GM23338 (cell line): ENCODE data around the gene MAPK8IP2. TPM values are rescaled to one million over a fixed set of nuclear protein-coding genes. Genes with fewer than 3 reads are reported as not detected.
A peak's percentile ranks its signal among the peaks of the same experiment; 100 is the strongest.

Experiments
- ATAC-seq: fragments of 200-7000 bp; cut with Tn5 transposase; 3 replicates; pipeline ENCODE4 v1.9.1; 2020
- DNase-seq: peaks from one replicate; pipeline ENCODE4 v3.0.0-alpha.2; 2015; ENCODE audit warnings: low spot score
- H2AFZ ChIP-seq: fragments of 200-600 bp; sonication (generic); 2 replicates; pipeline ENCODE4 v1.8.0; 2016; ENCODE audit warnings: antibody characterized with exemption, mild to moderate bottlenecking, moderate library complexity
- H3F3A ChIP-seq: fragments of 200-600 bp; sonication (generic); replicated peaks from 2 replicates; pipeline ENCODE4 v1.8.0; 2017; ENCODE audit warnings: antibody characterized with exemption, mixed run types, low read depth
- H3K27ac ChIP-seq: fragments of 200-600 bp; sonication (generic); 2 replicates; pipeline ENCODE4 v1.6.1; 2016; ENCODE audit warnings: low read depth
- H3K27me3 ChIP-seq: fragments of 200-600 bp; sonication (generic); 2 replicates; pipeline ENCODE4 v1.8.0; 2016; ENCODE audit warnings: mild to moderate bottlenecking, mixed run types, moderate library complexity; ENCODE audit not compliant: insufficient read depth
- H3K36me3 ChIP-seq: fragments of 200-600 bp; sonication (generic); 2 replicates; pipeline ENCODE4 v1.8.0; 2016; ENCODE audit warnings: mild to moderate bottlenecking; ENCODE audit not compliant: insufficient read depth
- H3K4me1 ChIP-seq: fragments of 200-600 bp; sonication (generic); 2 replicates; pipeline ENCODE4 v1.8.0; 2016; ENCODE audit warnings: mild to moderate bottlenecking, moderate library complexity; ENCODE audit not compliant: insufficient read depth
- H3K4me2 ChIP-seq: fragments of 200-600 bp; sonication (generic); 2 replicates; pipeline ENCODE4 v1.7.1; 2017; ENCODE audit warnings: mixed run types
- H3K4me3 ChIP-seq: fragments of 200-600 bp; sonication (generic); 2 replicates; pipeline ENCODE4 v1.6.1; 2016; ENCODE audit warnings: mixed run types
- H3K79me2 ChIP-seq: fragments of 200-600 bp; sonication (generic); replicated peaks from 2 replicates; pipeline ENCODE4 v1.8.0; 2017; ENCODE audit warnings: mild to moderate bottlenecking; ENCODE audit not compliant: insufficient read depth
- H3K9me2 ChIP-seq: fragments of 200-600 bp; sonication (generic); 2 replicates; pipeline ENCODE4 v1.8.0; 2017; ENCODE audit not compliant: insufficient read depth
- H4K20me1 ChIP-seq: fragments of 200-600 bp; sonication (generic); replicated peaks from 2 replicates; pipeline ENCODE4 v1.8.0; 2017; ENCODE audit warnings: mild to moderate bottlenecking; ENCODE audit not compliant: insufficient read depth
- H3K27ac Mint-ChIP-seq: 2 replicates; pipeline ENCODE4 v1.8.0; 2020; ENCODE audit warnings: inconsistent platforms, mild to moderate bottlenecking, moderate library complexity, mixed read lengths
- H3K27me3 Mint-ChIP-seq: 3 replicates; pipeline ENCODE4 v1.8.0; 2022; ENCODE audit warnings: low read depth, mild to moderate bottlenecking, moderate library complexity, mixed read lengths, inconsistent platforms; ENCODE audit not compliant: insufficient read depth, poor library complexity
- H3K36me3 Mint-ChIP-seq: 3 replicates; pipeline ENCODE4 v1.8.0; 2021; ENCODE audit warnings: low read depth, mild to moderate bottlenecking, inconsistent platforms, moderate library complexity, mixed read lengths
- H3K4me1 Mint-ChIP-seq: 3 replicates; pipeline ENCODE4 v1.8.0; 2020; ENCODE audit warnings: mild to moderate bottlenecking, inconsistent platforms, mixed read lengths
- H3K4me3 Mint-ChIP-seq: 3 replicates; pipeline ENCODE4 v1.8.0; 2021; ENCODE audit warnings: moderate library complexity, mild to moderate bottlenecking, inconsistent platforms, mixed read lengths
- H3K9me3 Mint-ChIP-seq: 3 replicates; pipeline ENCODE4 v1.8.0; 2020; ENCODE audit warnings: moderate library complexity, mild to moderate bottlenecking, inconsistent platforms, mixed read lengths
- CREB1 ChIP-seq: fragments of 250-450 bp; sonication (Bioruptor Pico); IDR thresholded peaks from 2 replicates; pipeline ENCODE4 v1.5.0; 2020; ENCODE audit warnings: low read depth, mild to moderate bottlenecking, moderate library complexity
- CTCF ChIP-seq, 2 experiments: fragments of 200-600 bp in 1 of 2; sonication (generic) in 1 of 2; conservative IDR thresholded peaks; 2 replicates each; pipeline versions ENCODE4 v1.5.1 to v1.6.1; 2016 to 2017; ENCODE audit warnings: antibody characterized with exemption in 2 of 2, low read depth in 2 of 2, mild to moderate bottlenecking in 2 of 2, moderate library complexity in 1 of 2
- JUNB ChIP-seq: IDR thresholded peaks from one replicate; pipeline ENCODE4 v1.6.1; 2016; ENCODE audit warnings: antibody characterized with exemption; ENCODE audit not compliant: unreplicated experiment
- ZNF114 ChIP-seq: fragments of 250-450 bp; sonication (Bioruptor Pico); IDR thresholded peaks from 2 replicates; pipeline ENCODE4 v1.5.0; 2020; ENCODE audit warnings: mild to moderate bottlenecking, moderate library complexity
- ZNF331 ChIP-seq: fragments of 250-450 bp; sonication (Bioruptor Pico); IDR thresholded peaks from 2 replicates; pipeline ENCODE4 v1.5.0; 2020; ENCODE audit warnings: low read depth, mild to moderate bottlenecking, moderate library complexity
- polyA plus RNA-seq: library from polyadenylated mRNA; unstranded; fragments of >200 nt; fragmentation: Nextera tagmentation; extraction: Ambion mirVana; gene quantifications from 2 replicates; pipeline ENCODE4 v1.2.1, GENCODE V29; 2016
- total RNA-seq: library from RNA; depleted of rRNA; stranded (reverse); fragments of >200 nt; shearing (Covaris generic); gene quantifications from 2 replicates; pipeline ENCODE4 v1.2.3, GENCODE V29; 2014

The MAPK8IP2 gene
- total and polyA plus RNA-seq, 2 experiments from 2014 or later = 0.15 to 3.5 TPM

DNA sequence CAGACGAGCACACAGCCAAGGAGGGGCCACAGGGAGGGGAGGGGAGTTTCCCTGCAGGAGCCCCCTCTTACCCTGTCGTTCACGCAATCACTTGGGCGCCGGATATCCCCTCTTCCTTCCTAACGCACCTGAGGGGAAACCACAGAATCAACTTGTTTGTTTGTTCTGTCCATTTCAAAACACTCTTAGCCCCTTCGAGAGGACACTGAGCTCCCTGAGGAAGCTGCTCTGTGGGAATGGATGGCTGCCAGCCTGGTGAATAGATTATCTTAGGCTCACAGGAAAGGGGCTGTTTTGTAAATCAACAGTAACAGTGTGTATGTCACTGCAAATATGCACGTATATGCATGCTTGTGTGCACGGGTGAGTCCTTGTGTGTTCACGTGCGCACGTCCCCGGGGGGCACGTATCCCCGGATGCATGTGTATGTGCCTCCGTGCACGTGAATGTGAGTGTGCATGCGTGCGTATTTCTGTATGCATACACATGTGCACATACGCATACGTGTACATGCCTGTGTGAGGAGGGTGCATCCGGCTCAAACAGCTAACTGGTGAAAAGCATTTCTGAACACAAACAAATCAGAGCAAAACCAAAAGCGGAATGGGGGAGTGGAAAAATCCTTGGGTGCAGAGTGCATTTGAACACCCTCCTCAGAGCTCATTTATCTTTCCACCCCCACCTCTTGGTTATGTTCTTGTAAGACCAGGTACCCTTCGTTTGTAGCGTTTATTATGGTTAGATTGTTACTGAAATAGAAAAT, 20.2 kb downstream of the MAPK8IP2 start:
- peak overlapping the region; percentile 75; the same call in 1 of the 2 replicates for H2AFZ ChIP-seq
- H3K79me2 ChIP-seq = no peaks in the 10 kb centered on the region
- H3K27me3 ChIP-seq = peaks cover 9% of the 10 kb centered on the region; the same call in 1 of the 2 replicates
- H3K9me2 ChIP-seq = no peaks in the 10 kb centered on the region
- 0 out of 2 replicates have a peak, but pooled peaks cover 5% of the 10 kb centered on the region for H3F3A ChIP-seq
- H4K20me1 ChIP-seq = no peaks in the 10 kb centered on the region
- H3K4me1 Mint-ChIP-seq = peaks cover 22% of the 10 kb centered on the region
- H3K4me2 ChIP-seq = peak overlapping the region; percentile 53
- no peaks in the 10 kb centered on the region for H3K9me3 Mint-ChIP-seq
- no peaks in the 10 kb centered on the region for H3K36me3 ChIP-seq
- no peak overlapping the region for H3K27ac ChIP-seq
- H3K4me3 Mint-ChIP-seq = peak overlapping the region; percentile 57
- H3K27ac Mint-ChIP-seq = no peak overlapping the region
- no peaks in the 10 kb centered on the region for H3K36me3 Mint-ChIP-seq
- peaks cover 14% of the 10 kb centered on the region for H3K27me3 Mint-ChIP-seq
- ATAC-seq (peak; percentile 91), DNase-seq (peak; percentile 93)
- peak overlapping the region; percentile 28 for H3K4me3 ChIP-seq
- TF ChIP-seq CREB1 (CRISPR knock-in tag) (no peak), CTCF (conservative IDR thresholded peaks at IDR 0.05; ENCODE audit: low read depth in 2 of 2) (peak in 1 of 2 experiments; percentile 85; a peak in 1 of 4 replicates), ZNF331 (CRISPR knock-in tag) (no peak)
- peaks cover 4% of the 10 kb centered on the region; the same call in 1 of the 2 replicates for H3K4me1 ChIP-seq

DNA sequence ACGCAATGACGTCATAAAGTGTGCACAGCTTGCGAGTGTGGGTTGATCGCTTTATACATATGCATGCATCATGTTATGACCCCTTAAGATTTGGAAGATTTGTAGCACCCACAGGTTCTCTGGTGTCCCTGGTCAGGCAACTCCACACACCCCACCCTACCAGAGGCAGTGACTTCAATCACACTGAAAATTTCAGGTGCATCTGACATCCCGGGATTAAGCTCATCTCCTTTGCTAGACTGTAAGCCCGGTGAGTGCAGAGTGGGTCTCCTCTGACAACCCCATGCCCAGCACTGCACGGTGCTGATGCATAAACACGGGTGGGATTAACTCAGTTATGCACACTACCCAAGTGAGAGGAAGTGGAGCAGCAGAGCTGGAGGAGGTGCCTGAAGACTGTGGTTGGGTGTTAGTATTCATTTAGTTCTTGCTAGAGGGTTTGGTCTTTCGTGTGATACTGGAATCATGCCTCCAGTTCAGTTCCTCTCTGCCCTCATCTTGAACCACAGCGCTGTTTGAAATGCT, 20.8 kb downstream of the MAPK8IP2 start:
- H3K4me3 Mint-ChIP-seq = peak overlapping the region; percentile 46; the same call in 1 of the 3 replicates
- no peak overlapping the region for H3K27ac Mint-ChIP-seq
- no peaks in the 10 kb centered on the region for H4K20me1 ChIP-seq
- H3K36me3 ChIP-seq = no peaks in the 10 kb centered on the region
- H3F3A ChIP-seq = 0 out of 2 replicates have a peak, but pooled peaks cover 5% of the 10 kb centered on the region
- no peak for ATAC-seq
- no peak overlapping the region for H3K27ac ChIP-seq
- DNase-seq = no peak
- H2AFZ ChIP-seq = no peak overlapping the region
- peaks cover 9% of the 10 kb centered on the region; the same call in 1 of the 2 replicates for H3K27me3 ChIP-seq
- H3K4me1 ChIP-seq = peaks cover 4% of the 10 kb centered on the region; the same call in 1 of the 2 replicates
- H3K4me3 ChIP-seq = no peak overlapping the region
- TF ChIP-seq JUNB = no peak
- no peaks in the 10 kb centered on the region for H3K9me3 Mint-ChIP-seq
- H3K4me2 ChIP-seq = no peak overlapping the region
- H3K9me2 ChIP-seq = no peaks in the 10 kb centered on the region
- peaks cover 14% of the 10 kb centered on the region for H3K27me3 Mint-ChIP-seq
- no peaks in the 10 kb centered on the region for H3K79me2 ChIP-seq
- no peaks in the 10 kb centered on the region for H3K36me3 Mint-ChIP-seq
- H3K4me1 Mint-ChIP-seq = peaks cover 22% of the 10 kb centered on the region

DNA sequence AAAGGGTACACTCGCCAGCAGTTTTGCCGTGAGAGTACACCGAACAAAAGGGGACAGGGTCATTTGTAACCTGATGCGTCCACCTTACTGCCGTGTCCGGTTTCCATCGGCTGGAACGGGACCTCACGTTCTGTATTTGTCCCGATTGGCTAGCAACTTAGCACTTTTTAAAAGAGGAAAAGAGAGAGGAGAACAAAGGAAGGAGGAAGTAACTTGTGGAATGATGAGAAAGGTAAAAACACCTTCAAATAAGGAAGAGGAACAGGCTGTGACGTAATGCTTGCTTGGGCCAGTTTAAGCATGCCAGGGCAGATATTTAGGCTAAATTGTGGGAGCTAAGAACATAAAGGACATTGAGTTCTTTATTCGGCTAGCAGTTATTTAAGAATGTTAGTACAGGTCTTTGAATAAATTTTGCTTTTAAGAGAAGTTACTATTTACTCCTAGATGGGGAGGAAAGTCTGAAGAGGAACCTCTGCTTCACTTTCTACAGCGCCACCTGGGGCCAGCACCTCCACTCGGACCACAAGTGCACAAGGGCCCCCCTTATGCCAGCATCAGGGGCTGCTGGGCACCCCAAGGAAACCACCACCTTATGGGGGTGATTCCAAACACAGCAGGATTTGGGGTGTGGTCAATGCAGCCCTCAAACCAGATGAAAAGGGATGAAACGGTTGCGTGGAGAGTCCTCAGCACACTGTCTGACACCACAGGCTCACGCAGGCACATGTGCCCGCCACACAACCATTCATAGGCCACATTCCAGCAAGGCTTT, 21.5 kb downstream of the MAPK8IP2 start:
- H3K9me3 Mint-ChIP-seq = no peaks in the 10 kb centered on the region
- Histone ChIP-seq H3K27me3 (peaks cover 9% of the 10 kb centered on the region; the same call in 1 of the 2 replicates), H2AFZ (no peak overlapping the region), H3K4me2 (no peak overlapping the region), H3K4me1 (peaks cover 5% of the 10 kb centered on the region), H3K9me2 (no peaks in the 10 kb centered on the region), H3K79me2 (no peaks in the 10 kb centered on the region), H3K4me3 (no peak overlapping the region), H3F3A (0 out of 2 replicates have a peak, but pooled peaks cover 5% of the 10 kb centered on the region), H4K20me1 (no peaks in the 10 kb centered on the region), H3K36me3 (no peaks in the 10 kb centered on the region), H3K27ac (no peak overlapping the region)
- DNase-seq (no peak), ATAC-seq (peak; percentile 8; the same call in 1 of the 3 replicates)
- H3K4me1 Mint-ChIP-seq = peaks cover 22% of the 10 kb centered on the region
- no peak overlapping the region for H3K27ac Mint-ChIP-seq
- no peak for TF ChIP-seq ZNF114 (CRISPR knock-in tag)
- TF ChIP-seq CTCF (conservative IDR thresholded peaks at IDR 0.05; ENCODE audit: low read depth in 2 of 2) = peak; percentile 52 to 64
- H3K27me3 Mint-ChIP-seq = peaks cover 14% of the 10 kb centered on the region
- peak overlapping the region; percentile 46; the same call in 2 of the 3 replicates for H3K4me3 Mint-ChIP-seq
- H3K36me3 Mint-ChIP-seq = no peaks in the 10 kb centered on the region
